K562 (cell line): ENCODE data around the gene HS3ST2. TPM values are rescaled to one million over a fixed set of nuclear protein-coding genes. Genes with fewer than 3 reads are reported as not detected.

Source experiments
- ATAC-seq: fragments of 200-7000 bp; cut with Tn5 transposase; 3 replicates; pipeline ENCODE4 v1.9.1; 2020; ENCODE audit warnings: moderate library complexity
- BruUV-seq: library from RNA; stranded (reverse); fragments of 400-500 nt; replicated peaks from 2 replicates; lab custom pipeline; 2021; lab: Mats Ljungman, UMichigan
- CTCF ChIA-PET: fragments of 300-600 bp; formaldehyde crosslinking; extraction: SDS; loops from one replicate; lab custom pipeline; 2021; ENCODE audit warnings: low intra/inter-chr PET ratio; lab: Yijun Ruan, JAX
- POLR2A ChIA-PET: fragments of 300-600, 350-650 bp; sonication (Branson Sonifier 250); formaldehyde crosslinking; extraction: SDS; loops from one replicate; lab custom pipeline; 2021; ENCODE audit warnings: antibody characterized with exemption, inconsistent platforms; lab: Yijun Ruan, JAX
- DNase-seq, 4 experiments: peaks; one replicate each; pipeline versions ENCODE4 v3.0.0 to v3.0.0-alpha.2; 2011 to 2018; ENCODE audit warnings: low spot score in 3 of 4, mixed read lengths in 3 of 4; ENCODE audit errors: extremely low read depth in 1 of 4
- FAIRE-seq: peaks from 2 replicates; lab custom pipeline; 2011; peaks lifted over from hg19 to GRCh38; lab: Jason Lieb, UNC
- H2AFZ ChIP-seq: 2 replicates; pipeline ENCODE4 v1.6.0; 2011; ENCODE audit warnings: low read depth, low read length, control low read depth, inconsistent platforms
- H3K27ac ChIP-seq: fragments of 200-600 bp; 3 replicates; pipeline ENCODE4 v1.8.0; 2011; ENCODE audit warnings: low read depth, mild to moderate bottlenecking, control low read depth, inconsistent platforms, low read length, moderate library complexity, mixed read lengths; ENCODE audit errors: extremely low read depth
- H3K27me3 ChIP-seq, 2 experiments: fragments of 300-600 bp in 1 of 2; 2 replicates in 1 of 2; 3 replicates in 1 of 2; pipeline versions ENCODE4 v1.6.0 to v1.8.0; 2011; ENCODE audit warnings: inconsistent platforms in 2 of 2, low read length in 2 of 2, mild to moderate bottlenecking in 1 of 2, mixed read lengths in 1 of 2, moderate library complexity in 1 of 2; ENCODE audit not compliant: control insufficient read depth in 2 of 2, insufficient read depth in 2 of 2
- H3K36me3 ChIP-seq: fragments of 300-600 bp; 3 replicates; pipeline ENCODE4 v1.8.0; 2011; ENCODE audit warnings: mild to moderate bottlenecking, low read length, inconsistent platforms; ENCODE audit not compliant: control insufficient read depth, insufficient read depth
- H3K4me1 ChIP-seq, 2 experiments: fragments of 200-600 bp in 1 of 2; replicated peaks in 1 of 2; 2 replicates in 1 of 2; 3 replicates in 1 of 2; pipeline versions ENCODE4 v1.5.1 to v1.8.0; 2011; ENCODE audit warnings: inconsistent platforms in 2 of 2, low read length in 2 of 2, mild to moderate bottlenecking in 1 of 2, mixed read lengths in 1 of 2, moderate library complexity in 1 of 2; ENCODE audit not compliant: control insufficient read depth in 2 of 2, insufficient read depth in 2 of 2
- H3K4me2 ChIP-seq: 2 replicates; pipeline ENCODE4 v1.6.1; 2011; ENCODE audit warnings: low read length, control low read depth, inconsistent platforms, mixed read lengths; ENCODE audit not compliant: insufficient read depth
- H3K4me3 ChIP-seq: fragments of 200-600 bp; sonication (generic), shearing (Covaris generic); 2 replicates; pipeline ENCODE4 v1.5.1; 2016; ENCODE audit warnings: control low read depth, inconsistent platforms
- H3K79me2 ChIP-seq: fragments of 200-600 bp; 3 replicates; pipeline ENCODE4 v1.8.0; 2011; ENCODE audit warnings: low read length, inconsistent platforms; ENCODE audit not compliant: control insufficient read depth, insufficient read depth
- H3K9ac ChIP-seq, 2 experiments: 2 replicates each; pipeline versions ENCODE4 v1.6.0 to v1.6.1; 2011; ENCODE audit warnings: low read depth in 2 of 2, low read length in 2 of 2, control low read depth in 1 of 2, inconsistent platforms in 1 of 2, mild to moderate bottlenecking in 1 of 2, mixed read lengths in 1 of 2; ENCODE audit not compliant: insufficient read depth in 1 of 2
- H3K9me1 ChIP-seq: one replicate; pipeline ENCODE4 v1.6.0; 2011; ENCODE audit warnings: inconsistent platforms, mild to moderate bottlenecking, low read length, moderate library complexity; ENCODE audit not compliant: control insufficient read depth, insufficient read depth
- H3K9me3 ChIP-seq: replicated peaks from 2 replicates; pipeline ENCODE4 v1.5.1; 2011; ENCODE audit warnings: low read depth, low read length, inconsistent platforms; ENCODE audit not compliant: control insufficient read depth, insufficient read depth
- H4K20me1 ChIP-seq: replicated peaks from 2 replicates; pipeline ENCODE4 v1.6.1; 2011; ENCODE audit warnings: low read length, inconsistent platforms, mixed read lengths; ENCODE audit not compliant: control insufficient read depth, insufficient read depth
- BRF1 ChIP-seq: IDR thresholded peaks from 3 replicates; pipeline ENCODE4 v1.6.1; 2011; ENCODE audit warnings: borderline replicate concordance, mild to moderate bottlenecking; ENCODE audit not compliant: insufficient read length; ENCODE audit errors: extremely low read depth
- CBX1 ChIP-seq: sonication (generic); IDR thresholded peaks from 2 replicates; pipeline ENCODE4 v1.6.1; 2016; ENCODE audit warnings: antibody characterized with exemption, low read depth, mild to moderate bottlenecking
- COPS2 ChIP-seq: fragments of 450-650 bp; conservative IDR thresholded peaks from 2 replicates; pipeline ENCODE4 v1.6.1; 2016; ENCODE audit warnings: mild to moderate bottlenecking, moderate library complexity
- MAX ChIP-seq: sonication (generic); formaldehyde crosslinking; IDR thresholded peaks from 2 replicates; pipeline ENCODE4 v1.9.0; 2022; ENCODE audit warnings: mild to moderate bottlenecking, missing genetic modification reagents
- MBD1 ChIP-seq: fragments of 250-450 bp; sonication (Bioruptor Pico); IDR thresholded peaks from 2 replicates; pipeline ENCODE4 v1.8.0; 2022; ENCODE audit warnings: inconsistent platforms
- MLX ChIP-seq, 2 experiments: fragments of 450-650 bp in 1 of 2; sonication (generic) in 1 of 2; formaldehyde crosslinking; conservative IDR thresholded peaks; 2 replicates each; pipeline versions ENCODE4 v1.4.0 to v1.8.1; 2020 to 2022; ENCODE audit warnings: mild to moderate bottlenecking in 1 of 2, missing genetic modification reagents in 1 of 2
- NCOA4 ChIP-seq: fragments of 450-650 bp; IDR thresholded peaks from 2 replicates; pipeline ENCODE4 v1.6.1; 2018; ENCODE audit warnings: mild to moderate bottlenecking; ENCODE audit not compliant: partially characterized antibody
- NR4A1 ChIP-seq, 2 experiments: fragments of 250-450 bp in 1 of 2; fragments of 450-650 bp in 1 of 2; sonication (Bioruptor Pico) in 1 of 2; IDR thresholded peaks; 2 replicates each; pipeline versions ENCODE4 v1.4.0 to v1.6.1; 2016 to 2020; ENCODE audit warnings: mild to moderate bottlenecking in 2 of 2, missing compliant biosample characterization in 1 of 2, missing genetic modification characterization in 1 of 2, moderate library complexity in 1 of 2
- TEAD1 ChIP-seq, 2 experiments: fragments of 450-650 bp in 1 of 2; sonication (generic) in 1 of 2; formaldehyde crosslinking; IDR thresholded peaks; 2 replicates each; pipeline versions ENCODE4 v1.4.0 to v1.8.0; 2020 to 2022; ENCODE audit warnings: mild to moderate bottlenecking in 2 of 2, missing genetic modification reagents in 1 of 2
- ZNF174 ChIP-seq: fragments of 250-450 bp; sonication (Bioruptor Pico); IDR thresholded peaks from 2 replicates; pipeline ENCODE4 v1.4.0; 2020; ENCODE audit warnings: mild to moderate bottlenecking
- ZNF224 ChIP-seq: sonication (generic); formaldehyde crosslinking; IDR thresholded peaks from 2 replicates; pipeline ENCODE4 v1.8.0; 2022; ENCODE audit warnings: mild to moderate bottlenecking, missing genetic modification reagents
- ZNF592 ChIP-seq: fragments of 450-650 bp; IDR thresholded peaks from 2 replicates; pipeline ENCODE4 v1.6.1; 2017; ENCODE audit warnings: antibody characterized with exemption, mild to moderate bottlenecking
- WGBS: fragments of 100-300 bp; shearing (Covaris generic); methylation state at CpG from one replicate; pipeline ENCODE4 v1.1.6; 2016; ENCODE audit warnings: low coverage, mixed read lengths; ENCODE audit not compliant: insufficient coverage; ENCODE audit errors: missing lambda C conversion rate; 5-methylcytosine and 5-hydroxymethylcytosine counted together
- in situ Hi-C: fragments of 300-500 bp; cut with MboI; formaldehyde crosslinking; loops from 4 replicates; pipeline ENCODE4 v1.15.0; 2018; ENCODE audit warnings: inconsistent platforms, mixed read lengths
- intact Hi-C: fragments of 100-400 bp; cut with micrococcal nuclease; formaldehyde crosslinking; loops from 2 replicates; pipeline ENCODE4 v1.14.2; 2022
- polyA plus RNA-seq, 8 experiments: library from polyadenylated mRNA; depleted of rRNA in 4 of 8; stranded (reverse) in 5 of 8; unstranded in 3 of 8; fragments of >200 nt; fragmentation: Nextera tagmentation in 2 of 8; fragmentation: Illumina TruSeq in 1 of 8; extraction: Ambion mirVana in 2 of 8; extraction: Trizol in 1 of 8; gene quantifications; 2 replicates each; pipeline versions ENCODE4 v1.2.1 to v1.2.3, GENCODE V29; 2011 to 2014; ENCODE audit warnings: inconsistent platforms in 1 of 8, missing spikeins in 1 of 8
- total RNA-seq, 7 experiments: library from RNA; depleted of rRNA in 6 of 7; stranded (reverse); fragments of >200 nt in 6 of 7; fragmentation: Illumina TruSeq in 2 of 7; extraction: Trizol in 2 of 7; gene quantifications; 2 replicates each; pipeline versions ENCODE4 v1.2.1 to v1.2.3, GENCODE V29; 2011 to 2021; ENCODE audit warnings: low replicate concordance in 1 of 7

The HS3ST2 gene
- total and polyA plus RNA-seq, 9 of the 15 experiments (the other 6 are each of a cell fraction or from before 2014, with no cell fraction given) = not detected

- TF ChIP-seq ZNF224 (CRISPR knock-in tag) (no peak), NCOA4 (no peak), CBX1 (no peak)
- TF ChIP-seq, all 486 proteins: peak for 0
Measured at GRCh38 chr16:22787466-22788192, 26.3 kb upstream of the HS3ST2 start (continued).

DNA sequence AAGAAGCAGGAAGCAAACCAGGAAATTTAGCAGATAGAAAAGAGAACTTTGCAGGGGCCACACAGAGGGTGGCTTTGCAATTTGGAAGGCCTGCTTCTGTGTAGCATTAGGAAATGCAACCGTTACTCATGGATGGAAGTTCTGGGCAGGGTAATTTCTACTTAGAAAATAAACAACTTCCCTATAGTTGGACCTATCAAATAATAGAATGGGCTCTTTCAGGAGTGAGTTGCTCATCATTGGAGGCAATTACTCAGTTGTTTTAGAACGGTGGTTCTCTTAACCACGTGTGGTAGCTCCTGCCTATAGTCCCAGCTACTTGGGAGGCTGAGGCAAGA, 25.8 kb upstream of the HS3ST2 start:
- CTCF ChIA-PET = no interaction called here
- Histone ChIP-seq H3K27ac (no peak overlapping the region), H4K20me1 (no peaks in the 10 kb centered on the region), H3K4me1 (no peaks in the 10 kb centered on the region), H2AFZ (no peak overlapping the region), H3K9ac (no peak overlapping the region), H3K9me1 (no peaks in the 10 kb centered on the region), H3K4me2 (no peak overlapping the region), H3K4me3 (no peak overlapping the region), H3K79me2 (no peaks in the 10 kb centered on the region), H3K9me3 (no peaks in the 10 kb centered on the region), H3K27me3 (0 out of 5 replicates have a peak, but pooled peaks cover 0 to 3% of the 10 kb centered on the region in 2 experiments), H3K36me3 (no peaks in the 10 kb centered on the region)
- no peak for DNase-seq
- in situ Hi-C loops = no loop called here
- no peak for ATAC-seq
- WGBS = 0% methylated on average over 3 of the region's 3 CpGs
- FAIRE-seq = no peak
- intact Hi-C loops = no loop called here
- BruUV-seq = no TSS peak
- POLR2A ChIA-PET = interaction anchor here (0.5 to 0.7 kb wide), 2 partner anchors 15 to 135 kb away, joined by 3 read pairs; no protein-coding TSS in a partner anchor
- TF ChIP-seq MBD1 (CRISPR knock-in tag) (no peak), TEAD1 (CRISPR knock-in tag; IDR thresholded peaks at IDR 0.05) (no peak), BRF1 (no peak), ZNF174 (CRISPR knock-in tag) (no peak), MAX (CRISPR knock-in tag) (no peak), COPS2 (no peak), ZNF592 (no peak), NR4A1 (CRISPR knock-in tag; IDR thresholded peaks at IDR 0.05) (no peak), NR4A1 (tag; IDR thresholded peaks at IDR 0.05) (no peak), MLX (CRISPR knock-in tag; conservative IDR thresholded peaks at IDR 0.05) (no peak)
